ENCODE results near the gene KIF4B.
"Not testable (repeated sequence)": the region's sequence is repeated elsewhere in the genome, so short reads cannot be mapped to it uniquely, and the experiment has no call there.

DNA sequence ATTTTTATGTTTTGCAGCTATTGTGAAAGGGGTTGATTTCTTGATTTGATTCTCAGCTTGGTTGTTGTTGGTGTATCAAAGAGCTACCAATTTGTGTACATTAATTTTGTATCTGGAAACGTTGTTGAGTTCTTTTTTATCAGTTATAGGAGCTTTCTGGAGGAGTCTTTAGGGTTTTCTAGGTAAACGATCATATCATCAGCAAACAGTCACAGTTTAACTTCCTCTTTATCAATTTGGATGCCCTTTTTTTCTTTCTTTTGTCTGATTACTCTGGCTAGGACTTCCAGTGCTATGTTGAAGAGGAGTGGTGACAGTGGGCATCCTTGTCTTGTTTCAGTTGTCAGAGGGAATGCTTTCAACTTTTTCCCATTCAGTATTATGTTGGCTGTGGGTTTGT lies 21.5 kb downstream of the KIF4B start:
- TF ChIP-seq, protein P1, sequence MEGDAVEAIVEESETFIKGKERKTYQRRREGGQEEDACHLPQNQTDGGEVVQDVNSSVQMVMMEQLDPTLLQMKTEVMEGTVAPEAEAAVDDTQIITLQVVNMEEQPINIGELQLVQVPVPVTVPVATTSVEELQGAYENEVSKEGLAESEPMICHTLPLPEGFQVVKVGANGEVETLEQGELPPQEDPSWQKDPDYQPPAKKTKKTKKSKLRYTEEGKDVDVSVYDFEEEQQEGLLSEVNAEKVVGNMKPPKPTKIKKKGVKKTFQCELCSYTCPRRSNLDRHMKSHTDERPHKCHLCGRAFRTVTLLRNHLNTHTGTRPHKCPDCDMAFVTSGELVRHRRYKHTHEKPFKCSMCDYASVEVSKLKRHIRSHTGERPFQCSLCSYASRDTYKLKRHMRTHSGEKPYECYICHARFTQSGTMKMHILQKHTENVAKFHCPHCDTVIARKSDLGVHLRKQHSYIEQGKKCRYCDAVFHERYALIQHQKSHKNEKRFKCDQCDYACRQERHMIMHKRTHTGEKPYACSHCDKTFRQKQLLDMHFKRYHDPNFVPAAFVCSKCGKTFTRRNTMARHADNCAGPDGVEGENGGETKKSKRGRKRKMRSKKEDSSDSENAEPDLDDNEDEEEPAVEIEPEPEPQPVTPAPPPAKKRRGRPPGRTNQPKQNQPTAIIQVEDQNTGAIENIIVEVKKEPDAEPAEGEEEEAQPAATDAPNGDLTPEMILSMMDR (IDR thresholded peaks at IDR 0.05; ENCODE audit: poor library complexity) = not testable (repeated sequence)
- not testable (repeated sequence) for TF ChIP-seq EZH2 (IDR thresholded peaks at IDR 0.05; ENCODE audit: borderline replicate concordance)
